ENCODE data around the gene CDKN2AIPNL. TPM values are rescaled to one million over a fixed set of nuclear protein-coding genes. Genes with fewer than 3 reads are reported as not detected.

Gene CDKN2AIPNL
- total RNA-seq, 4 donors from 2014 or later: 20.9 to 26.1 (median 24.5) TPM; not detected in 1

- TF ChIP-seq CTCF (IDR thresholded peaks at IDR 0.05) (no peak), POLR2A (IDR thresholded peaks at IDR 0.05) (no peak)
- Histone ChIP-seq H3K4me1 (peaks cover 4 to 9% of the 10 kb centered on the region in 2 donors), H3K27me3 (no peaks in the 10 kb centered on the region), H3K9me3 (no peaks in the 10 kb centered on the region), H3K36me3 (no peaks in the 10 kb centered on the region), H3K4me3 (peak overlapping the region; percentile 77 to 89), H3K27ac (peak overlapping the region; percentile 96 to 99)
- intact Hi-C loops (cut with DNase I; ENCODE audit: low total_unique reads): loop anchor here (5.0 kb wide), 1 partner anchor 152 kb away; no protein-coding TSS in a partner anchor
- DNase-seq: no peak
Observed at GRCh38 chr5:134370311-134370870, 41.3 kb downstream of the CDKN2AIPNL start.

GRCh38 chr5:134365604-134366003, 46.1 kb downstream of the CDKN2AIPNL start:
- no peaks in the 10 kb centered on the region for H3K9me3 ChIP-seq
- H3K36me3 ChIP-seq: no peaks in the 10 kb centered on the region
- H3K4me3 ChIP-seq: no peak overlapping the region
- no peak for DNase-seq
- TF ChIP-seq POLR2A (IDR thresholded peaks at IDR 0.05) (no peak), CTCF (IDR thresholded peaks at IDR 0.05) (no peak)
- peaks cover 4 to 9% of the 10 kb centered on the region in 2 donors for H3K4me1 ChIP-seq
- H3K27ac ChIP-seq: no peak overlapping the region
- H3K27me3 ChIP-seq: no peaks in the 10 kb centered on the region
- intact Hi-C loops (cut with DNase I; ENCODE audit: low total_unique reads): no loop called here

GRCh38 chr5:134355681-134356080, 56.0 kb downstream of the CDKN2AIPNL start:
- no peaks in the 10 kb centered on the region for H3K4me1 ChIP-seq
- TF ChIP-seq POLR2A (IDR thresholded peaks at IDR 0.05) (no peak), CTCF (IDR thresholded peaks at IDR 0.05) (no peak)
- H3K27me3 ChIP-seq: no peaks in the 10 kb centered on the region
- no peaks in the 10 kb centered on the region for H3K9me3 ChIP-seq
- intact Hi-C loops (cut with DNase I; ENCODE audit: low total_unique reads): no loop called here
- no peak overlapping the region for H3K27ac ChIP-seq
- no peaks in the 10 kb centered on the region for H3K36me3 ChIP-seq
- DNase-seq: no peak
- no peak overlapping the region for H3K4me3 ChIP-seq

Other genes starting within 250 kb of the CDKN2AIPNL start
- 100 to 1,000 TPM; 198 to 343 (median 235) TPM for gene SKP1, start 234.9 kb downstream of the CDKN2AIPNL start, total RNA-seq
- gene PPP2CA, start 185.8 kb downstream of the CDKN2AIPNL start, total RNA-seq: 100 to 1,000 TPM; 114 to 437 (median 226) TPM
- gene CDKL3, start 44.7 kb downstream of the CDKN2AIPNL start, total RNA-seq: 1 to 10 TPM; 1.2 to 5.5 (median 3.1) TPM
- 100 to 1,000 TPM in 1 of 4 donors, 10 to 100 TPM in 3; 44.5 to 109 (median 65.5) TPM for gene UBE2B, start 40.3 kb downstream of the CDKN2AIPNL start, total RNA-seq
- gene JADE2, start 113.8 kb upstream of the CDKN2AIPNL start, total RNA-seq: 10 to 100 TPM; 15.8 to 95.8 (median 16.7) TPM
- gene SAR1B, start 220.9 kb upstream of the CDKN2AIPNL start, total RNA-seq: 100 to 1,000 TPM in 1 of 4 donors, 10 to 100 TPM in 3; 38.0 to 612 (median 81.9) TPM
- 10 to 100 TPM in 3 of 4 donors, 1 to 10 TPM in 1; 7.2 to 51.3 (median 30.7) TPM for gene SEC24A, start 236.9 kb upstream of the CDKN2AIPNL start, total RNA-seq

Measured in uterus (tissue), 4 donors.